A549 treated with AZD9567 at 1 μM for 4 hours (cell line): ENCODE data around the gene PRRT1B. TPM values are rescaled to one million over a fixed set of nuclear protein-coding genes. Genes with fewer than 3 reads are reported as not detected.

Experiments used
- total RNA-seq: library from RNA; stranded (reverse); fragments of 200-300 nt; extraction: Qiagen RNA extraction; gene quantifications from 5 replicates; pipeline ENCODE4 v1.2.3, GENCODE V29; 2022; ENCODE audit not compliant: insufficient read depth

The PRRT1B gene
- 0.14 to 0.59 TPM (median 0.36 TPM) in 4 of 5 replicates, not detected in the other for total RNA-seq

GRCh38 chr9:131545003-131545785 is at the start of gene PRRT1B:
TSS of gene PRRT1B (plus strand) at chr9:131545523. CDS start at chr9:131545616, 93 bp downstream.

GRCh38 chr9:131502781-131503625 is 42.3 kb upstream of the PRRT1B start, which contains the start of gene POMT1:
TSS of gene POMT1 (plus strand) at chr9:131502918. CDS start at chr9:131504219, 1,301 bp downstream.

GRCh38 chr9:131530920-131531832 is 14.1 kb upstream of the PRRT1B start, which contains the start of gene UCK1:
TSS of gene UCK1 (minus strand) at chr9:131531263. CDS start at chr9:131531174, 89 bp downstream.

Other genes with a start within 250 kb of the PRRT1B start
- gene PRRC2B, start 151.4 kb upstream of the PRRT1B start, total RNA-seq, result 60.6 to 78.5 TPM (median 71.5 TPM) in 5 replicates
- gene POMT1, start 42.6 kb upstream of the PRRT1B start, total RNA-seq, result 17.7 to 23.4 TPM (median 18.5 TPM) in 5 replicates
- gene UCK1, start 14.3 kb upstream of the PRRT1B start, total RNA-seq, result 21.5 to 23.6 TPM (median 23.3 TPM) in 5 replicates
- 26.8 to 45.9 TPM (median 44.3 TPM) in 5 replicates for gene RAPGEF1, start 194.6 kb downstream of the PRRT1B start, total RNA-seq